WERI-Rb-1 (cell line): ENCODE data around the gene RASA2.

Experiments
- DNase-seq: peaks from one replicate; pipeline ENCODE4 v3.0.0-alpha.2; 2020
- H3K27ac ChIP-seq: fragments of 250-450 bp; sonication (Bioruptor Pico); 2 replicates; pipeline ENCODE4 v1.5.1; 2020; ENCODE audit warnings: mild to moderate bottlenecking, moderate library complexity
- H3K27me3 ChIP-seq: fragments of 250-450 bp; sonication (Bioruptor Pico); 2 replicates; pipeline ENCODE4 v1.5.1; 2021; ENCODE audit warnings: mild to moderate bottlenecking, low read depth, moderate library complexity; ENCODE audit not compliant: insufficient read depth, severe bottlenecking
- H3K36me3 ChIP-seq: fragments of 250-450 bp; sonication (Bioruptor Pico); 2 replicates; pipeline ENCODE4 v1.5.1; 2020; ENCODE audit warnings: mild to moderate bottlenecking, moderate library complexity
- H3K4me3 ChIP-seq: 2 replicates; pipeline ENCODE4 v1.5.1; 2011; ENCODE audit warnings: low read depth, mild to moderate bottlenecking, control low read depth, low read length
- H3K9me3 ChIP-seq: fragments of 250-450 bp; sonication (Bioruptor Pico); 2 replicates; pipeline ENCODE4 v1.5.1; 2021; ENCODE audit warnings: mild to moderate bottlenecking, moderate library complexity; ENCODE audit not compliant: severe bottlenecking
- CTCF ChIP-seq: IDR thresholded peaks from 2 replicates; pipeline ENCODE4 v1.5.1; 2011; ENCODE audit warnings: low read depth, mild to moderate bottlenecking, control low read depth, inconsistent platforms, low read length

RASA2 gene

GRCh38 chr3:141499284-141499683 is 12.5 kb downstream of the RASA2 start:
- Histone ChIP-seq H3K36me3 (no peaks in the 10 kb centered on the region), H3K4me3 (no peak overlapping the region), H3K27me3 (no peaks in the 10 kb centered on the region), H3K27ac (no peak overlapping the region), H3K9me3 (no peaks in the 10 kb centered on the region)
- TF ChIP-seq CTCF, result no peak
- no peak for DNase-seq

- no peaks in the 10 kb centered on the region for H3K9me3 ChIP-seq
- H3K27ac ChIP-seq, result no peak overlapping the region
- no peaks in the 10 kb centered on the region for H3K27me3 ChIP-seq
- H3K36me3 ChIP-seq, result no peaks in the 10 kb centered on the region
- TF ChIP-seq CTCF, result no peak
- DNase-seq, result no peak
- H3K4me3 ChIP-seq, result no peak overlapping the region
Measured at GRCh38 chr3:141499965-141500364, 13.1 kb downstream of the RASA2 start.

GRCh38 chr3:141500397-141500796 is 13.6 kb downstream of the RASA2 start:
- H3K36me3 ChIP-seq, result no peaks in the 10 kb centered on the region
- no peaks in the 10 kb centered on the region for H3K9me3 ChIP-seq
- no peak for DNase-seq
- H3K27ac ChIP-seq, result no peak overlapping the region
- H3K27me3 ChIP-seq, result no peaks in the 10 kb centered on the region
- TF ChIP-seq CTCF, result no peak
- H3K4me3 ChIP-seq, result no peak overlapping the region

- Histone ChIP-seq H3K9me3 (no peaks in the 10 kb centered on the region), H3K27me3 (no peaks in the 10 kb centered on the region), H3K27ac (no peak overlapping the region), H3K4me3 (no peak overlapping the region), H3K36me3 (no peaks in the 10 kb centered on the region)
- no peak for DNase-seq
- no peak for TF ChIP-seq CTCF
Measured at GRCh38 chr3:141505166-141505565, 18.3 kb downstream of the RASA2 start.

- Histone ChIP-seq H3K9me3 (no peaks in the 10 kb centered on the region), H3K36me3 (no peaks in the 10 kb centered on the region), H3K27ac (no peak overlapping the region), H3K27me3 (no peaks in the 10 kb centered on the region), H3K4me3 (no peak overlapping the region)
- TF ChIP-seq CTCF, result no peak
- no peak for DNase-seq
Measured at GRCh38 chr3:141506071-141506470, 19.2 kb downstream of the RASA2 start.

GRCh38 chr3:141507392-141508066 is 20.7 kb downstream of the RASA2 start:
- no peak for TF ChIP-seq CTCF
- Histone ChIP-seq H3K36me3 (peaks cover 2% of the 10 kb centered on the region), H3K9me3 (no peaks in the 10 kb centered on the region), H3K27ac (no peak overlapping the region), H3K4me3 (no peak overlapping the region), H3K27me3 (no peaks in the 10 kb centered on the region)
- DNase-seq, result no peak
